GM18870 (cell line): ENCODE results near the gene OR5AS1.
"Not testable (repeated sequence)": the region's sequence is repeated elsewhere in the genome, so short reads cannot be mapped to it uniquely, and the experiment has no call there.

Source experiments
- ATAC-seq: cut with Tn5 transposase; IDR thresholded peaks from one replicate; pipeline ENCODE4 v1.9.1; 2021; ENCODE audit warnings: moderate library complexity; ENCODE audit not compliant: unreplicated experiment

OR5AS1 gene

GRCh38 chr11:56027354-56027753 is at the start of gene OR5AS1:
Gene OR5AS1 (plus strand): TSS chr11:56027654. CDS start chr11:56030419, 2,765 bp downstream.
- no peak for ATAC-seq

GRCh38 chr11:55994525-55994924 is 32.9 kb upstream of the OR5AS1 start, which contains the start of gene OR5F1:
Gene OR5F1 (minus strand): TSS chr11:55994625. CDS start chr11:55994625, 0 bp downstream.
- ATAC-seq, result no peak

- no peak for ATAC-seq
Measured at GRCh38 chr11:56010716-56011115, 16.7 kb upstream of the OR5AS1 start.

GRCh38 chr11:56013805-56014204 is 13.6 kb upstream of the OR5AS1 start:
- no peak for ATAC-seq

DNA sequence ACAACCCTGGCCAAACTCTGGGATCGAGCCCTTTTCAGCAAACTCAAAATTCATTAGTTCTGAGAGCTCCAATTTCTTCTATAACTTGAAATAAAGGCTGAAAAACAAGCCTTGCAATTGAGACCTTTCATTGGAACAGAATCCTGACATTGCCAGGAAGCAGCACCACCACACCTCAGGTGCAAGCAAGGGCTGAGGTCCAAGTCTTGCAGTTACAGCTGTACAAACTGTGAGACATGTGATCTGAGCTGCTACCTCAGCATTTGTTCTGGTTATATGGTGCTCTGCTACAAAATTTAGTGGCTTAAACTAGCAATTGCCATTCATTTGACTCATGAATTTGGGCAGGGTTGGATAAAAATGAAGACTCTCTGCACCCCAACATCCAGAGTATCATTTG is 18.1 kb downstream of the OR5AS1 start:
- no peak for ATAC-seq

GRCh38 chr11:56048480-56048879 is 21.0 kb downstream of the OR5AS1 start:
- no peak for ATAC-seq

- no peak for ATAC-seq
Measured at GRCh38 chr11:56049487-56049886, 22.0 kb downstream of the OR5AS1 start.

- ATAC-seq, result not testable (repeated sequence)
Measured at GRCh38 chr11:56056366-56056765, 28.9 kb downstream of the OR5AS1 start.

DNA sequence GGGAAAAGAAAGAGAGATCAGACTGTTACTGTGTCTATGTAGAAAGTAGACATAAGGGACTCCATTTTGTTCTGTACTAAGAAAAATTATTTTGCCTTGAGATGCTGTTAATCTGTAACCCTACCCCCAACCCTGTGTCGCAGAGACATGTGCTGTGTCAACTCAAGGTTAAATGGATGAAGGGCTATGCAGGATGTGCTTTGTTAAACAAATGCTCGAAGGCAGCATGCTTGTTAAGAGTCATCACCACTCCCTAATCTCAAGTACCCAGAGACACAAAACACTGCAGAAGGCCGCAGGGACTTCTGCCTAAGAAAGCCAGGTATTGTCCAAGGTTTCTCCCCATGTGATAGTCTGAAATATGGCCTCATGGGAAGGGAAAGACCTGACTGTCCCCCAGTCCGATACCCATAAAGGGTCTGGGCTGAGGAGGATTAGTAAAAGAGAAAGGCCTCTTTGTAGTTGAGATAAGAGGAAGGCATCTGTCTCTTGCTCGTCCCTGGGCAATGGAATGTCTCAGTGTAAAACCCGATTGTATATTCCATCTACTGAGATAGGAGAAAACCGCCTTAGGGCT is 30.3 kb downstream of the OR5AS1 start:
- ATAC-seq, result not testable (repeated sequence)

DNA sequence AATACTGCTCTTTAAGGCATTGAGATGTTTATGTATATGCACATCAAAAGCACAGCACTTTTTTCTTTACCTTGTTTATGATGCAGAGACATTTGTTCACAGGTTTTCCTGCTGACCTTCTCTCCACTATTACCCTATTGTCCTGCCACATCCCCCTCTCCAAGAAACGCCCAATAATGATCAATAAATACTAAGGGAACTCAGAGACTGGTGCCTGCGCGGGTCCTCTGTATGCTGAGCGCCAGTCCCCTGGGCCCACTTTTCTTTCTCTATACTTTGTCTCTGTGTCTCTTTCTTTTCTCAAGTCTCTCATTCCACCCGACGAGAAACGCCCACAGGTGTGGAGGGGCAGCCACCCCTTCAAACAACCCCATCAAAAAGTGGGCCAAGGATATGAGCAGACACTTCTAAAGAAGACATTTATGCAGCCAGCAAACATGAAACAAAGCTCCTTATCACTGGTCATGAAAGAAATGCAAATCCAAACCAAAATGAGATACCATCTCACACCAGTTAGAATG is 30.9 kb downstream of the OR5AS1 start:
- not testable (repeated sequence) for ATAC-seq

GRCh38 chr11:56066980-56067379 is 39.5 kb downstream of the OR5AS1 start:
- ATAC-seq, result no peak
